ENCODE results near the gene IFI44L. TPM values are rescaled to one million over a fixed set of nuclear protein-coding genes. Genes with fewer than 3 reads are reported as not detected.

IFI44L gene
- total RNA-seq, 4 donors from 2014 or later, result 0.38 to 11.6 (median 2.9) TPM

- peaks cover 0 to 1% (median 0%) of the 10 kb centered on the region in 3 donors for H3K36me3 ChIP-seq
- H3K27me3 ChIP-seq, result no peaks in the 10 kb centered on the region
- no peak for TF ChIP-seq POLR2A (IDR thresholded peaks at IDR 0.05)
- no peak for TF ChIP-seq CTCF (IDR thresholded peaks at IDR 0.05)
- no peaks in the 10 kb centered on the region for H3K4me1 ChIP-seq
- DNase-seq, result no peak
- no peaks in the 10 kb centered on the region for H3K9me3 ChIP-seq
- no peak overlapping the region for H3K27ac ChIP-seq
- H3K4me3 ChIP-seq, result no peak overlapping the region
These were observed 48.2 kb downstream of the IFI44L start for GRCh38 chr1:78668427-78668826.

GRCh38 chr1:78672428-78672827, 52.2 kb downstream of the IFI44L start:
- TF ChIP-seq POLR2A (IDR thresholded peaks at IDR 0.05), result no peak
- no peak for TF ChIP-seq CTCF (IDR thresholded peaks at IDR 0.05)
- H3K9me3 ChIP-seq, result no peaks in the 10 kb centered on the region
- no peak overlapping the region for H3K27ac ChIP-seq
- H3K27me3 ChIP-seq, result no peaks in the 10 kb centered on the region
- DNase-seq, result no peak
- no peaks in the 10 kb centered on the region for H3K36me3 ChIP-seq
- H3K4me3 ChIP-seq, result no peak overlapping the region
- no peaks in the 10 kb centered on the region for H3K4me1 ChIP-seq

- no peak for DNase-seq
- Histone ChIP-seq H3K27me3 (no peaks in the 10 kb centered on the region), H3K4me1 (no peaks in the 10 kb centered on the region), H3K36me3 (no peaks in the 10 kb centered on the region), H3K27ac (no peak overlapping the region), H3K9me3 (no peaks in the 10 kb centered on the region), H3K4me3 (no peak overlapping the region)
- no peak for TF ChIP-seq POLR2A (IDR thresholded peaks at IDR 0.05)
- TF ChIP-seq CTCF (IDR thresholded peaks at IDR 0.05), result no peak
These were observed 52.9 kb downstream of the IFI44L start for GRCh38 chr1:78673120-78673519.

- H3K4me3 ChIP-seq, result no peak overlapping the region
- H3K27me3 ChIP-seq, result no peaks in the 10 kb centered on the region
- TF ChIP-seq CTCF (IDR thresholded peaks at IDR 0.05) (peak; percentile 70 to 90 (median 80)), POLR2A (IDR thresholded peaks at IDR 0.05) (no peak)
- no peaks in the 10 kb centered on the region for H3K4me1 ChIP-seq
- no peaks in the 10 kb centered on the region for H3K9me3 ChIP-seq
- no peaks in the 10 kb centered on the region for H3K36me3 ChIP-seq
- H3K27ac ChIP-seq, result no peak overlapping the region
- peak in 2 of 3 donors; percentile 69 to 80 for DNase-seq
These were observed 56.2 kb downstream of the IFI44L start for GRCh38 chr1:78676347-78676982.

- TF ChIP-seq POLR2A (IDR thresholded peaks at IDR 0.05), result no peak
- no peak for TF ChIP-seq CTCF (IDR thresholded peaks at IDR 0.05)
These were observed 56.7 kb downstream of the IFI44L start for GRCh38 chr1:78676993-78677392.

GRCh38 chr1:78677788-78678187, 57.5 kb downstream of the IFI44L start:
- Histone ChIP-seq H3K9me3 (no peaks in the 10 kb centered on the region), H3K27ac (no peak overlapping the region), H3K27me3 (no peaks in the 10 kb centered on the region), H3K36me3 (no peaks in the 10 kb centered on the region), H3K4me1 (no peaks in the 10 kb centered on the region), H3K4me3 (no peak overlapping the region)
- DNase-seq, result no peak
- TF ChIP-seq POLR2A (IDR thresholded peaks at IDR 0.05), result no peak
- no peak for TF ChIP-seq CTCF (IDR thresholded peaks at IDR 0.05)

More at GRCh38 chr1:78676993-78677392, 56.7 kb downstream of the IFI44L start:
- Histone ChIP-seq H3K9me3 (no peaks in the 10 kb centered on the region), H3K27me3 (no peaks in the 10 kb centered on the region), H3K27ac (no peak overlapping the region), H3K36me3 (no peaks in the 10 kb centered on the region), H3K4me1 (no peaks in the 10 kb centered on the region), H3K4me3 (no peak overlapping the region)
- DNase-seq, result no peak
